Measurements from ENCODE around the gene PAK5. TPM values are rescaled to one million over a fixed set of nuclear protein-coding genes. Genes with fewer than 3 reads are reported as not detected.

The PAK5 gene
- total RNA-seq, 1 experiment from 2014 or later = not detected

- no peak for DNase-seq
- H4K20me1 ChIP-seq (ENCODE audit: low read length) = no peaks in the 10 kb centered on the region
- H3K9me3 ChIP-seq (ENCODE audit: low read length) = no peaks in the 10 kb centered on the region
- peaks cover 36% of the 10 kb centered on the region for H3K27me3 ChIP-seq (ENCODE audit: low read length)
- H2AFZ ChIP-seq (ENCODE audit: low read length) = no peak overlapping the region
- H3K4me1 ChIP-seq (ENCODE audit: insufficient read depth, low read length) = no peaks in the 10 kb centered on the region
- H3K36me3 ChIP-seq (ENCODE audit: low read depth, low read length) = no peaks in the 10 kb centered on the region
- H3K9me2 ChIP-seq (replicated peaks; ENCODE audit: low read length) = no peaks in the 10 kb centered on the region
- no peaks in the 10 kb centered on the region for H3F3A ChIP-seq (ENCODE audit: low read length, unreplicated experiment)
- H3K79me2 ChIP-seq (ENCODE audit: low read length) = no peaks in the 10 kb centered on the region
- TF ChIP-seq EZH2phosphoT487 (IDR thresholded peaks at IDR 0.05; ENCODE audit: borderline replicate concordance, low read length) (no peak), EZH2 (IDR thresholded peaks at IDR 0.05; ENCODE audit: low read length, unreplicated experiment) (no peak)
- TF ChIP-seq, protein P1, sequence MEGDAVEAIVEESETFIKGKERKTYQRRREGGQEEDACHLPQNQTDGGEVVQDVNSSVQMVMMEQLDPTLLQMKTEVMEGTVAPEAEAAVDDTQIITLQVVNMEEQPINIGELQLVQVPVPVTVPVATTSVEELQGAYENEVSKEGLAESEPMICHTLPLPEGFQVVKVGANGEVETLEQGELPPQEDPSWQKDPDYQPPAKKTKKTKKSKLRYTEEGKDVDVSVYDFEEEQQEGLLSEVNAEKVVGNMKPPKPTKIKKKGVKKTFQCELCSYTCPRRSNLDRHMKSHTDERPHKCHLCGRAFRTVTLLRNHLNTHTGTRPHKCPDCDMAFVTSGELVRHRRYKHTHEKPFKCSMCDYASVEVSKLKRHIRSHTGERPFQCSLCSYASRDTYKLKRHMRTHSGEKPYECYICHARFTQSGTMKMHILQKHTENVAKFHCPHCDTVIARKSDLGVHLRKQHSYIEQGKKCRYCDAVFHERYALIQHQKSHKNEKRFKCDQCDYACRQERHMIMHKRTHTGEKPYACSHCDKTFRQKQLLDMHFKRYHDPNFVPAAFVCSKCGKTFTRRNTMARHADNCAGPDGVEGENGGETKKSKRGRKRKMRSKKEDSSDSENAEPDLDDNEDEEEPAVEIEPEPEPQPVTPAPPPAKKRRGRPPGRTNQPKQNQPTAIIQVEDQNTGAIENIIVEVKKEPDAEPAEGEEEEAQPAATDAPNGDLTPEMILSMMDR (conservative IDR thresholded peaks at IDR 0.05; ENCODE audit: low read depth, low read length) = no peak
- ATAC-seq = no peak
- no peak overlapping the region for H3K27ac ChIP-seq (ENCODE audit: low read length)
- H3K4me3 ChIP-seq (ENCODE audit: low read length) = no peak overlapping the region
- no peak overlapping the region for H3K4me2 ChIP-seq (ENCODE audit: low read length)
- BruUV-seq (replicated peaks) = no TSS peak
- no peak overlapping the region for H3K9ac ChIP-seq (ENCODE audit: low read length)
- ChIA-PET POLR2A (ENCODE audit: unreplicated experiment) (no interaction called here), CTCF (no interaction called here)
- intact Hi-C loops (cut with micrococcal nuclease) = no loop called here
These were observed 127.0 kb downstream of the PAK5 start for GRCh38 chr20:9711872-9712271.

GRCh38 chr20:9710685-9711084 is 128.2 kb downstream of the PAK5 start:
- intact Hi-C loops (cut with micrococcal nuclease) = no loop called here
- Histone ChIP-seq H2AFZ (ENCODE audit: low read length) (no peak overlapping the region), H3K79me2 (ENCODE audit: low read length) (no peaks in the 10 kb centered on the region), H4K20me1 (ENCODE audit: low read length) (no peaks in the 10 kb centered on the region), H3K9ac (ENCODE audit: low read length) (no peak overlapping the region), H3F3A (ENCODE audit: low read length, unreplicated experiment) (no peaks in the 10 kb centered on the region), H3K27ac (ENCODE audit: low read length) (no peak overlapping the region), H3K4me3 (ENCODE audit: low read length) (no peak overlapping the region), H3K9me3 (ENCODE audit: low read length) (no peaks in the 10 kb centered on the region), H3K36me3 (ENCODE audit: low read depth, low read length) (no peaks in the 10 kb centered on the region), H3K27me3 (ENCODE audit: low read length) (peaks cover 36% of the 10 kb centered on the region), H3K4me1 (ENCODE audit: insufficient read depth, low read length) (no peaks in the 10 kb centered on the region), H3K9me2 (replicated peaks; ENCODE audit: low read length) (no peaks in the 10 kb centered on the region), H3K4me2 (ENCODE audit: low read length) (no peak overlapping the region)
- POLR2A ChIA-PET (ENCODE audit: unreplicated experiment) = no interaction called here
- ATAC-seq = no peak
- no peak for TF ChIP-seq EZH2phosphoT487 (IDR thresholded peaks at IDR 0.05; ENCODE audit: borderline replicate concordance, low read length)
- no peak for TF ChIP-seq EZH2 (IDR thresholded peaks at IDR 0.05; ENCODE audit: low read length, unreplicated experiment)
- TF ChIP-seq, protein P1 (conservative IDR thresholded peaks at IDR 0.05; ENCODE audit: low read depth, low read length) = no peak
- CTCF ChIA-PET = no interaction called here
- DNase-seq = no peak
- no TSS peak for BruUV-seq (replicated peaks)

DNA sequence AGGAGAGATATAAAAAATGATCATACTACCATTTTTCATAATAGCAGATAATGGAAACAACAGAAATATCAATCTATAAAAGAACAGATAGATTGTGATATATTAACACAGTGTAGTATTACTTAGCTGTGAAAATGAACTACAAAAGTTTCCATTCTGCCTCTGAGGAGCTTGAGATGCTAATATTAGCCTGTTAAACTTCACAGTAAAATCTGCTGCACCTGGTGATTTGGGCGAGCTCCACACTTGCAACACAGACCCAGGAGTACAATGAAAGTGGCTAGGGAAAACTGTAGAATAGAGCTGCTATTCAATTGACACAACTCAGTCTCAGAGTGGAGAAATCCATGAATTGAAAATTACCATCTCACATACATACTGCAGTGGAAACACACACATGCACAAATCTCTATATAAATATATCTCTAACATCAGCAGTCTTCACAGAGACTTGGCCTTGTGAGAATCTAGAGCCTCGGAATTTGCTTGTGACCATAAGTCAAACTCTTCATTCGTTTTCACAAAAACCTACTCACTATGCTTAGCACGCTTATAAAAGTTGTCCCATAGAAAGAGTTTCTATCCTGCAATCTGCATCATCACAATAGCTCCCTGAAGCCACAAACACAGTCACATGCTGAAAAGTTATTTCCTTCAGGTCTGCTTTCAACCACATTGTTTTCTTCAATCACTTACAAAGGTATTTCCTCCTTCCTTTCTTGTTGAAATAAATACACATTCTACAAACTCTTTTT is 133.0 kb downstream of the PAK5 start:
- DNase-seq (no peak), ATAC-seq (no peak)
- ChIA-PET POLR2A (ENCODE audit: unreplicated experiment) (no interaction called here), CTCF (no interaction called here)
- H3K27ac ChIP-seq (ENCODE audit: low read length) = no peak overlapping the region
- H3K9ac ChIP-seq (ENCODE audit: low read length) = no peak overlapping the region
- H3K4me2 ChIP-seq (ENCODE audit: low read length) = no peak overlapping the region
- BruUV-seq (replicated peaks) = no TSS peak
- H3K9me3 ChIP-seq (ENCODE audit: low read length) = no peaks in the 10 kb centered on the region
- no peak overlapping the region for H3K4me3 ChIP-seq (ENCODE audit: low read length)
- H3K27me3 ChIP-seq (ENCODE audit: low read length) = peaks cover 42% of the 10 kb centered on the region
- H2AFZ ChIP-seq (ENCODE audit: low read length) = no peak overlapping the region
- intact Hi-C loops (cut with micrococcal nuclease) = no loop called here
- no peaks in the 10 kb centered on the region for H3K79me2 ChIP-seq (ENCODE audit: low read length)
- H3K36me3 ChIP-seq (ENCODE audit: low read depth, low read length) = no peaks in the 10 kb centered on the region
- TF ChIP-seq, protein P1 (conservative IDR thresholded peaks at IDR 0.05; ENCODE audit: low read depth, low read length) = no peak
- no peak for TF ChIP-seq EZH2 (IDR thresholded peaks at IDR 0.05; ENCODE audit: low read length, unreplicated experiment)
- TF ChIP-seq EZH2phosphoT487 (IDR thresholded peaks at IDR 0.05; ENCODE audit: borderline replicate concordance, low read length) = no peak
- H3F3A ChIP-seq (ENCODE audit: low read length, unreplicated experiment) = no peaks in the 10 kb centered on the region
- no peaks in the 10 kb centered on the region for H3K4me1 ChIP-seq (ENCODE audit: insufficient read depth, low read length)
- no peaks in the 10 kb centered on the region for H3K9me2 ChIP-seq (replicated peaks; ENCODE audit: low read length)
- H4K20me1 ChIP-seq (ENCODE audit: low read length) = no peaks in the 10 kb centered on the region

Data from PC-3 (cell line).